ENCODE measurements around the gene IMMP2L.

Gene IMMP2L

GRCh38 chr7:110766864-110767263 is 795.4 kb downstream of the IMMP2L start:
- Histone ChIP-seq H3K4me3 (ENCODE audit: low read length, poor library complexity, severe bottlenecking) (no peak overlapping the region), H3F3A (ENCODE audit: low read depth) (no peaks in the 10 kb centered on the region), H3K9ac (ENCODE audit: low read depth, low read length, poor library complexity, severe bottlenecking) (no peak overlapping the region), H4K20me1 (ENCODE audit: insufficient read depth, low read length, poor library complexity, severe bottlenecking) (no peaks in the 10 kb centered on the region), H3K36me3 (ENCODE audit: insufficient read depth, low read length) (no peaks in the 10 kb centered on the region), H3K9me3 (ENCODE audit: insufficient read depth, low read depth, low read length) (no peaks in the 10 kb centered on the region), H3K4me2 (ENCODE audit: low read depth, low read length, poor library complexity, severe bottlenecking) (no peak overlapping the region), H3K9me2 (replicated peaks; ENCODE audit: low read depth, low read length) (no peaks in the 10 kb centered on the region), H2AFZ (ENCODE audit: low read length) (no peak overlapping the region), H3K4me1 (ENCODE audit: insufficient read depth, low read length, poor library complexity, severe bottlenecking) (no peaks in the 10 kb centered on the region), H3K79me2 (ENCODE audit: insufficient read depth, low read length) (no peaks in the 10 kb centered on the region), H3K27me3 (ENCODE audit: insufficient read depth, low read length, poor library complexity, severe bottlenecking) (no peaks in the 10 kb centered on the region)
- no peak for TF ChIP-seq CTCF (conservative IDR thresholded peaks at IDR 0.05; ENCODE audit: low read length)
- no peak for TF ChIP-seq EZH2phosphoT487 (IDR thresholded peaks at IDR 0.05; ENCODE audit: borderline replicate concordance)

- no peaks in the 10 kb centered on the region for H3K36me3 ChIP-seq (ENCODE audit: insufficient read depth, low read length)
- H2AFZ ChIP-seq (ENCODE audit: low read length) = no peak overlapping the region
- no peaks in the 10 kb centered on the region for H3K4me1 ChIP-seq (ENCODE audit: insufficient read depth, low read length, poor library complexity, severe bottlenecking)
- H3K4me2 ChIP-seq (ENCODE audit: low read depth, low read length, poor library complexity, severe bottlenecking) = no peak overlapping the region
- H3K9me3 ChIP-seq (ENCODE audit: insufficient read depth, low read depth, low read length) = no peaks in the 10 kb centered on the region
- H3K27me3 ChIP-seq (ENCODE audit: insufficient read depth, low read length, poor library complexity, severe bottlenecking) = no peaks in the 10 kb centered on the region
- H3K9ac ChIP-seq (ENCODE audit: low read depth, low read length, poor library complexity, severe bottlenecking) = no peak overlapping the region
- TF ChIP-seq EZH2phosphoT487 (IDR thresholded peaks at IDR 0.05; ENCODE audit: borderline replicate concordance) (no peak), CTCF (conservative IDR thresholded peaks at IDR 0.05; ENCODE audit: low read length) (no peak)
- no peaks in the 10 kb centered on the region for H4K20me1 ChIP-seq (ENCODE audit: insufficient read depth, low read length, poor library complexity, severe bottlenecking)
- no peaks in the 10 kb centered on the region for H3F3A ChIP-seq (ENCODE audit: low read depth)
- no peaks in the 10 kb centered on the region for H3K79me2 ChIP-seq (ENCODE audit: insufficient read depth, low read length)
- H3K4me3 ChIP-seq (ENCODE audit: low read length, poor library complexity, severe bottlenecking) = no peak overlapping the region
- H3K9me2 ChIP-seq (replicated peaks; ENCODE audit: low read depth, low read length) = no peaks in the 10 kb centered on the region
Observed at GRCh38 chr7:110764852-110765251, 797.4 kb downstream of the IMMP2L start.

- Histone ChIP-seq H3K9ac (ENCODE audit: low read depth, low read length, poor library complexity, severe bottlenecking) (no peak overlapping the region), H4K20me1 (ENCODE audit: insufficient read depth, low read length, poor library complexity, severe bottlenecking) (no peaks in the 10 kb centered on the region), H3K4me2 (ENCODE audit: low read depth, low read length, poor library complexity, severe bottlenecking) (no peak overlapping the region), H3K9me3 (ENCODE audit: insufficient read depth, low read depth, low read length) (no peaks in the 10 kb centered on the region), H3K79me2 (ENCODE audit: insufficient read depth, low read length) (no peaks in the 10 kb centered on the region), H3K9me2 (replicated peaks; ENCODE audit: low read depth, low read length) (no peaks in the 10 kb centered on the region), H3K4me3 (ENCODE audit: low read length, poor library complexity, severe bottlenecking) (no peak overlapping the region), H3F3A (ENCODE audit: low read depth) (no peaks in the 10 kb centered on the region), H3K4me1 (ENCODE audit: insufficient read depth, low read length, poor library complexity, severe bottlenecking) (no peaks in the 10 kb centered on the region), H3K36me3 (ENCODE audit: insufficient read depth, low read length) (no peaks in the 10 kb centered on the region), H2AFZ (ENCODE audit: low read length) (no peak overlapping the region), H3K27me3 (ENCODE audit: insufficient read depth, low read length, poor library complexity, severe bottlenecking) (no peaks in the 10 kb centered on the region)
- no peak for TF ChIP-seq EZH2phosphoT487 (IDR thresholded peaks at IDR 0.05; ENCODE audit: borderline replicate concordance)
- TF ChIP-seq CTCF (conservative IDR thresholded peaks at IDR 0.05; ENCODE audit: low read length) = no peak
Observed at GRCh38 chr7:110762546-110763225, 799.6 kb downstream of the IMMP2L start.

Measured in Loucy (cell line).